Measurements from ENCODE around the gene ROR2. TPM values are rescaled to one million over a fixed set of nuclear protein-coding genes. Genes with fewer than 3 reads are reported as not detected.

The ROR2 gene
- total RNA-seq, 1 experiment from 2014 or later, result 2.7 TPM

GRCh38 chr9:91560301-91560700 lies 389.7 kb downstream of the ROR2 start:
- Histone ChIP-seq H3K23ac (ENCODE audit: insufficient read length, low read depth, low read length) (no peak overlapping the region), H3T11ph (ENCODE audit: low read length) (no peak overlapping the region), H3K56ac (ENCODE audit: insufficient read length, low read depth, low read length) (no peak overlapping the region), H3K18ac (ENCODE audit: insufficient read length, low read depth, low read length) (no peak overlapping the region), H2BK5ac (ENCODE audit: insufficient read length, low read length) (no peak overlapping the region), H4K91ac (ENCODE audit: insufficient read length, low read depth, low read length) (no peak overlapping the region), H2AFZ (ENCODE audit: low read length) (no peak overlapping the region), H2BK15ac (ENCODE audit: low read depth, low read length) (no peak overlapping the region), H4K20me1 (ENCODE audit: control insufficient read depth, insufficient read depth, insufficient read length) (no peaks in the 10 kb centered on the region), H2BK20ac (ENCODE audit: low read depth, low read length, poor library complexity, severe bottlenecking) (no peak overlapping the region), H2AK5ac (ENCODE audit: insufficient read length, low read length) (no peak overlapping the region), H3K14ac (ENCODE audit: insufficient read depth, low read length) (no peak overlapping the region), H3K27ac (ENCODE audit: insufficient read length, low read depth, low read length) (no peak overlapping the region), H3K4me1 (ENCODE audit: insufficient read depth, low read length) (no peaks in the 10 kb centered on the region; the same call in 1 of the 2 replicates), H2BK12ac (ENCODE audit: insufficient read length, low read depth, low read length) (no peak overlapping the region), H4K8ac (replicated peaks; ENCODE audit: insufficient read length, low read depth, low read length) (no peak overlapping the region), H3K9ac (ENCODE audit: extremely low read depth, insufficient read length, low read length) (no peak overlapping the region), H4K5ac (ENCODE audit: insufficient read length, low read depth, low read length) (no peak overlapping the region), H3K4ac (ENCODE audit: low read depth, low read length) (no peak overlapping the region), H3K79me2 (ENCODE audit: insufficient read depth, low read length) (no peaks in the 10 kb centered on the region), H3K79me1 (ENCODE audit: insufficient read depth, low read depth, low read length, poor library complexity, severe bottlenecking) (no peaks in the 10 kb centered on the region), H3K27me3 (ENCODE audit: insufficient read depth, low read length) (no peaks in the 10 kb centered on the region), H2BK120ac (ENCODE audit: low read depth, low read length, poor library complexity, severe bottlenecking) (no peak overlapping the region), H3K4me2 (ENCODE audit: insufficient read depth, insufficient read length, low read length) (no peak overlapping the region), H3K23me2 (ENCODE audit: insufficient read length, low read depth, low read length, poor library complexity, severe bottlenecking) (no peaks in the 10 kb centered on the region), H3K9me3 (ENCODE audit: control insufficient read depth, low read depth, low read length) (no peaks in the 10 kb centered on the region)
- H3K27me3 Mint-ChIP-seq (ENCODE audit: low read depth), result no peaks in the 10 kb centered on the region
- peak overlapping the region in 1 of 3 experiments; percentile 10; a peak in 2 of 7 replicates for H3K27ac Mint-ChIP-seq
- H3K9me3 Mint-ChIP-seq, result no peaks in the 10 kb centered on the region
- no peak overlapping the region for H3K4me3 Mint-ChIP-seq
- TF ChIP-seq CTCF (conservative IDR thresholded peaks at IDR 0.05), result no peak
- H3K4me1 Mint-ChIP-seq, result peaks cover 48 to 57% of the 10 kb centered on the region in 2 experiments
- H3K36me3 Mint-ChIP-seq (ENCODE audit: insufficient read depth in 1 of 3, low read depth in 3 of 3), result no peaks in the 10 kb centered on the region
- WGBS (ENCODE audit: extremely low coverage, insufficient read length, low lambda C conversion rate), result no CpG with 5 or more reads among the region's 2 CpGs
- no peak for DNase-seq
